GM18520 (cell line): Measurements from ENCODE around the gene COL4A2.
"Not testable (repeated sequence)": the region's sequence is repeated elsewhere in the genome, so short reads cannot be mapped to it uniquely, and the experiment has no call there.

Source experiments
- ATAC-seq: cut with Tn5 transposase; IDR thresholded peaks from one replicate; pipeline ENCODE4 v1.9.1; 2021; ENCODE audit not compliant: unreplicated experiment

COL4A2 gene

GRCh38 chr13:110450016-110450900, 143.2 kb downstream of the COL4A2 start:
- no peak for ATAC-seq

DNA sequence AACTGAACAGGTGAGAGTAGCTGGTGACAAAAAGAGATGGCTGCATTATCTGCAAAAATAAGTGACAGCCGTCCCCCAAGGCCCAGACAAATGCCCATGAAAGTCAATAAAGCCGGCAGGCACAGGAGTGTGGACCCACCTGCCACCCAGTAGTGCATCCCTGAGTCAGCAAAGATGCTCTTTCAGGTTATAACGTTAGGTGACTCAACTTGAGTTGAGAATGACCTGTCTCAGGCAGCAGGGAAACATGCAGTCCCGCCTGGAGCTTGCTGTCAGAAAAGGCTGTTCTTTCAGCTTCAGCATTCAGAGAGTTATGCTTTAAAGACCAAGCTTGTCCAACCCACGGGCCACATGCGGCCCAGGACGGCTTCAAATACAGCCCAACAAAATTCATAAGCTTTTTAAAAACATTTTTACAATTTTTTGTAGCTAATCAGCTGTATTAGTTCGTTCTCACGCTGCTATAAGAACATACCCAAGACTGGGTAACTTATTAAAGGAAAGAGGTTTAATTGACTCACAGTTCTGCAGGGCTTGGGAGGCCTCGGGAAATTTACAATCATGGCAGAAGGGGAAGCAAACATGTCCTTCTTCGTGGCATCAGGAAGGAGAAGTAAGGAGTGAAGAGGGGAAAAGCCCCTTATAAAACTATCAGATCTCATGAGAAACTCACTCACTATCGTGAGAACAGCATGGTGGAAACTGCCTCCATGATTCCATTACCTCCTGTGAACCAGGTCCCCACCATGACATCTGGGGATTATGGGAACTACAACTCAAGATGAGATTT, 144.1 kb downstream of the COL4A2 start:
- no peak for ATAC-seq

DNA sequence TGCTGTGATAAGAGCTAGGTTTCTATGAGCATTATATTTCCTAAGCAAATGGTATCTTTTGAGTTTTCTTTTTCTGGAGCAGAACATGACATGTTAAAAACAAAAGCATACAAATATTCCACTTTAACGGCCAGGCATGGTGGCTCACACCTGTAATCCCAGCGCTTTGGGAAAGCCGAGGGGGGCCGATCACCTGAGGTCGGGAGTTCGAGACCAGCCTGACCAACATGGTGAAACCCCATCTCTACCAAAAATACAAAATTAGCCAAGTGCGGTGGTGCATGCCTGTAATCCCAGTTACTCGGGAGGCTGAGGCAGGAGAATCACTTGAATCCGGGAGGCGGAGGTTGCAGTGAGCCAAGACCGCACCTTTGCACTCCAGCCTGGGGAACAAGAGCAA, 146.0 kb downstream of the COL4A2 start:
- ATAC-seq = not testable (repeated sequence)

DNA sequence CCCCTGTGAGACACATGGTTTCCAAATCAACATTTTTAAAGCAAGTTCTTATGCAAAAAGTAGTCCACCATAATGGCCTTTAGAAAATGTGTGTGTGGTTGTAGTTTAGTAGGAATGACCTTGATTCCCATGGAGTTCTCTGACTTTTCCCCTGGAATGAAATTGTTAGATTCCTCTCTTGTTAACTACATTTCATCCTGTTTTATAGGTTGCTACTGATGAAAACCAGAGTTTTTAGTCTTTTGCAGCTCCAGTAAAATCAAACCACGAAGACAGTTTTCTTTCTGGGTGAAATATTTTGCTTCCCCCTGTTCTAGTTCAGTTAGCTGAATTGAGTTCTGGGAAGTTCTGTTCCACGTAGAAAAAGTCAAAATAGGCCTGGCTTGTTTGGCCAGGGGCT, 146.7 kb downstream of the COL4A2 start:
- ATAC-seq = no peak

DNA sequence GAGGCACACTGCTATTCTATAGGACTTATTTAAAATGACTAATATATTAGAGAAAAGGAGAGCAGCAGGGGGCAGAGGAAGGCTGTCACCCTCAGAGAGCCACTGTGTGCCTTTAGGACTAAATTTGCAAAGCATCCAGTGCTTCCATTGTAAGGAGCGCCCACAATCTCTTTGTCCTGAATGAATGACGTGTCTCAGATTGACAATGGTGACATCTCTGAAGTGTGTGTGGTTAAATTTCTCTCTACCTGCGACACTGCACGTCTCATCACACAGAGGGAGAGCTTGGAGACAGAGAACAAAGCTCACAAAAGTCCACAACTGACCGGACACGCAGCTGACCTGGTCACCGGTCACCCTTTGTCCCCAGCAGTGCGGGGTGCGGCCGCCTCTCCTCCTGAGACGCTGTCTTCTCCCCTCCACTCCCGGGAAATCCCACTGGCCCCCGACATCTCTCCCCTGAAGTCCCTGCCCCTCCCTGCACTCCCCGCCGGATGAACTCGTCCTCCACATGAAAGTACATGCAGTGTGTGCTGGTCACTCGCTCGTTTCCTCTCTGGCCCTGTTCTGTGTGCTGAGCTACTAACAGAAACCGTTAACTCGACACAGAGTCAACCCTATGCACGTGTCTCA, 147.3 kb downstream of the COL4A2 start:
- no peak for ATAC-seq

DNA sequence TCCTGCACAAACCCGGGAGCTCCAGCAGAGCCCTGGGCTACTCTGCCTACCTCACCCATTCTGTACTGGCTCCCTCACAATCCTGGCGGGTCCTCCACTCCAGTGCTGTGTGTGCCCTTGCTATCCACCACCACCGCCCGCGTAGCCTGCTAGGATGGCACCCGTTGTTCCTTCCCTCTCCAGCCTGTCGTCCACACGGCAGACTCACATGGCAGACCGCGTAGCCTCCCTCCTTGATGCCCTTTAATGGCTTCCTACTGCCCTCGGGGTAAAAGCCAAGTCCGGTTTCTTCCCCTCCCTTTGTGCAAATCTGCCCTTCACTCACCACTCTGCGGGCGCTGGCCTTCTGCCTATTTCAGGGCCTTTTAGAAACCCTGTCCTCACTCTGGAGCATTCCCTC, 147.9 kb downstream of the COL4A2 start:
- no peak for ATAC-seq

- no peak for ATAC-seq
Measured at GRCh38 chr13:110455444-110455843, 148.4 kb downstream of the COL4A2 start.

GRCh38 chr13:110455941-110456340, 148.9 kb downstream of the COL4A2 start:
- peak; percentile 95 for ATAC-seq

- no peak for ATAC-seq
Measured at GRCh38 chr13:110456550-110456949, 149.5 kb downstream of the COL4A2 start.

DNA sequence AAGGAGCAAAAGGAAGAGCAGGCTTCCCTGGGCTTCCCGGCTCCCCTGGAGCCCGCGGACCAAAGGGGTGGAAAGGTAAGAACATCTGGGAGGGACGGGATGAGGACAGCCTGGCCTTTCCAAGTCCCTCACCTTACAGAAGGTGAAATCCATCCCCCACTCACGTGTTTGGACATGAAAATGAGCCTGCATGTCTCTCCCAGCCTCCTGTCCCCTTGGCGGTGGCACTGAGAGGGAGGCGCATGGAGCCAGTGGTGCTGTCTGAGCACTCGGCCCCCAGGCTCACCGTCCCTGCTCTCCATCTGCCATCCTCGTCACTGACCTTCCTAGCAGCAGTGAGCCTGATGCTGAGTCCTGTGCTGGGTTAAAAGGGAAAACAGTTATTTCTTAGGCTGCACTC, 150.3 kb downstream of the COL4A2 start:
- no peak for ATAC-seq

DNA sequence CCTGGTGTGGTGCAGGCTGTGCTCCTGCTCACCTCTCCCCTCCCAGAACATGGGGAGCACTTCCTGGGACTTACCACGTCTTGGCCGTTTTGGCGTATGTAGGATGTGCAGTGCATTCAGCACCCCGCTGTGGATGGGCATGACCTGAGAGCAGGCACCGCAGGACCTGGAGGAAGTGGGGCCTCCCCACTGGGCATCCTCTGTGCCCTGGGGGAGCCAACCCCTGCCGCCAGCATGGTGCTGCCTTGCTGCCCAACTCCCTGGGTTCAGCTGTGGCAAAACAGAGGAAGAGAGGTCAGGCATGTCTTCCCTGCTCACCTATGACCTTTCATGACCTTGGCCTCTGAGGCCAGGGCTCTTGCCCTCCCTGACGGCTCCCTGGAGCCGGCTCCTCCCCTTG, 150.9 kb downstream of the COL4A2 start:
- ATAC-seq = no peak

DNA sequence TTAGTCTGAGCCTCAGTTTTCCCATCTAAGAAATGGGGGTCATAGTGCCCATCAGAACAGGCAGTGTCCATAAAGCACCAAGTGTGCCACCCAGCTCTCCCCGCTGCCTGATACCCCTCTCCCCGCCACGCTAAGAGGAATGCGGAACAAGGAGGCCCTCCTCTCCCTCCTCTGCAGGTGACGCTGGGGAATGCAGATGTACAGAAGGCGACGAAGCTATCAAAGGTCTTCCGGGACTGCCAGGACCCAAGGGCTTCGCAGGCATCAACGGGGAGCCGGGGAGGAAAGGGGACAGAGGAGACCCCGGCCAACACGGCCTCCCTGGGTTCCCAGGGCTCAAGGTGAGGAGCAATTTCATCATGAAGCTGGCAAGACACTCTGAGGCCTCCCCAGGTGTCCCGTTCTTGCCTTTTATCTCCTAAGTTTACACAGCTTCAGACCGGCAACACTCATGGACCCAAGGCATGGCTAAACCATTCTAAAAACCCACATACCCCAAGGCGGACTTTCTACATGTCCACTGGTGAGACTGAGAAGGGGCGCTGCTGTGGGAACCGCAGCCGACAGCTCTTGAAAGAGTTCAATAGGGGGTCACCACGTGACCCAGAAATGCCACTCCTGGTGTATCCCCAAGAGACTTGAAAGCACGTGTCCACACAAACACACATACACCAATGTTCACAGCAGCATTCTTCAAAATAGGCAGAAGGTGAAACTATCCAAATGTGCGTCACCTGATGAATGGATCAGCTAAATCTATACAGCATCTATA, 151.7 kb downstream of the COL4A2 start:
- no peak for ATAC-seq

- ATAC-seq = no peak
Measured at GRCh38 chr13:110462091-110462490, 155.0 kb downstream of the COL4A2 start.

GRCh38 chr13:110463156-110463555, 156.1 kb downstream of the COL4A2 start:
- no peak for ATAC-seq

DNA sequence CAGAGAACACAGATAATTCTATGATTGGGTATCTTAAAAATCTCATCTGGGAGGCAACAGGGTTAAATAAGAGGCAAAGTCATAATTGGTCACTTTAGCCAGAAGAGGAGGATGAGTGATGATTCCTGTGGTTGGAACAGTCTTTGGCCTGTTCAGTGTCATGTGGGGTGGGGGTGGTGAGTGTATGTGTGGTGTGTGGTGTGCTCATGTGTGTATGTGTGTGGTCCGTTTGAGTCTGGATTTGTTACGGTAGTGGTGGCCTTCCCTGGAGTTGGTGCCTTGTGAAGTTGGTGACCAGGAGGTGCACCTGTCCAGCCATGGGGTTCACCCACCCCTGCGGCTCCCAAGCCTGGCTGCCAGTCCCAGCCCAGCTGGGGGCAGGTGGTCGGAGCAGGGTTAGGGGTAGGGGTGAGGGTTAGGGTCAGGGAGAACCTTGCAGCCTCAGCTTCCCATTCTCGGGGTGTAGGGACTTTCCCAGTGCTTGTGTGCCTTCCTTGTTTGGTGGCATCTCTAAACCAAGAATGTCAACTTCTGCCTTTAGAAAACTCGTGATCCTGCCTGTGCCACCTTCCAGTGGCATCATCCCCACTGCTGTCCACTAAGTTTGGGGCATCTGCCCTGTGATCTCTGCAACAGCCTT, 156.9 kb downstream of the COL4A2 start:
- no peak for ATAC-seq

GRCh38 chr13:110464556-110465333, 157.7 kb downstream of the COL4A2 start:
- no peak for ATAC-seq

GRCh38 chr13:110465696-110466095, 158.6 kb downstream of the COL4A2 start:
- ATAC-seq = no peak

GRCh38 chr13:110466266-110466915, 159.3 kb downstream of the COL4A2 start:
- no peak for ATAC-seq

DNA sequence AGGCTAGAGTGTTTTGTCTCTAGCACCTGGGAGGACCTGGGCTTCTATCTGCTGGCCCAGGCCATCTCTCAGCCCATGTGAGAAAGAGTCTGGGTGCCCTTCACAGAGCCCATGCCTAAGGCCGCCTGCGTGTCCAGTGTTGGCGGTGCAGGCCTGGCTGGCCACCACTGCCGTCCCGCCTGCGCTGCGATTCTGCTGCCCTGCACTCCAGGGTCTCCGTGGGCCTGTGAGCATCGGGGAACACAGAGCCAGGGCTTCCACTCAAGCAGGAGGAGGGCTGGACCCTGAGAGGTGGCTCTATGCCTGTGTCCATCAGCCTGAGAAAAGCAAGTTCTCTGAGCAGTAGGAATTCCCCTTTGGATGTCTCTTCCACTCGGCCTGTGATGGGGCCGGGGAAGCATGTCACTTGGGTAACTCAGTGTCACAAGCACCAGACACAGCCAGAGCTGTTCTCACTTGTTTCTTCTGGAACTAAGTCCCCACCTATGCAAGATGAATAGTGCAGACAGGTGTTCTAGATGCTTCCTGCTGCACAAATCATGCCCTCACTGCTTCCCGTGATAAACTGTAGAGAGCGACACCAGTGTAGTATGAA, 160.5 kb downstream of the COL4A2 start:
- no peak for ATAC-seq
